Measurements from ENCODE around the gene LRRC32. TPM values are rescaled to one million over a fixed set of nuclear protein-coding genes. Genes with fewer than 3 reads are reported as not detected.

Gene LRRC32
- total and polyA plus RNA-seq, 9 of the 15 experiments (the other 6 are each of a cell fraction or from before 2014, with no cell fraction given): 0.10 to 0.50 (median 0.19) TPM; not detected in 5

DNA sequence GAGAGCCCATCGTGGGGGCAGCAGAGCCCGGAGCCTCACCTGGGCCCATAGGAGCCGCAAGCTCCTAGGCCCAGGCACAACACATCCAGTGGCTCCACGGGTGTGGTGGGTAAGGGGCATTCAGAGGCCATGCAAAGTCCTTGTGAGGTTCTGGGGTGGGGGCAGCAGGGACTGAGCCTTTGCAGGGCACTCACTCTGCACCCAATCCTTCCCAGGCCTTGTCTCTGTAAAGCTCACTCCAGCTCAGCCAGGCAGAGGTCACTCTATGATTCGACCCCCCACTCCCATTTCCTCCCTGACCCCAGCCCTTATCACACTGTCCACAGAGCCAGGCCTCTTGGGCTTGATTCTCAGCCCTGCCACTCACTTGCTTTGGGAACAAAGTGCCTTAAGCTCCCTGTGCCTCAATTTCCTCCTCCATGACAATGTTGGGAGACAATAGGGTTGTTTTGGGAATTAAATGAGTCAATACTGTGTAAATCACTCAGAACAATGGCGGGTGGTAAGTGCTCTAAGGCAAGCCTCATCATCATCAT lies 46.6 kb downstream of the LRRC32 start:
- no peaks in the 10 kb centered on the region for H4K20me1 ChIP-seq (replicated peaks; ENCODE audit: control insufficient read depth, insufficient read depth, low read length)
- no peak overlapping the region for H3K27ac ChIP-seq (ENCODE audit: extremely low read depth, low read depth, low read length)
- intact Hi-C loops (cut with micrococcal nuclease) (no loop called here), in situ Hi-C loops (cut with MboI) (no loop called here)
- no TSS peak for BruUV-seq (replicated peaks)
- H3K9ac ChIP-seq (ENCODE audit: insufficient read depth in 1 of 2, low read depth in 2 of 2, low read length in 2 of 2): peak overlapping the region in 1 of 2 experiments; percentile 56; a peak in 1 of 4 replicates
- WGBS (ENCODE audit: insufficient coverage, low coverage, missing lambda C conversion rate): 35% methylated on average over 6 of the region's 6 CpGs
- no peaks in the 10 kb centered on the region for H3K79me2 ChIP-seq (ENCODE audit: control insufficient read depth, insufficient read depth, low read length)
- no peaks in the 10 kb centered on the region for H3K36me3 ChIP-seq (ENCODE audit: control insufficient read depth, insufficient read depth, low read length)
- peaks cover 14 to 19% of the 10 kb centered on the region in 2 experiments; a peak in 4 of 5 replicates for H3K4me1 ChIP-seq (replicated peaks in 1 of 2; ENCODE audit: control insufficient read depth in 2 of 2, insufficient read depth in 2 of 2, low read length in 2 of 2)
- DNase-seq (ENCODE audit: extremely low read depth in 1 of 4, low spot score in 3 of 4) (no peak), ATAC-seq (peak; percentile 21; the same call in 1 of the 3 replicates), FAIRE-seq (no peak)
- TF ChIP-seq, protein P1, sequence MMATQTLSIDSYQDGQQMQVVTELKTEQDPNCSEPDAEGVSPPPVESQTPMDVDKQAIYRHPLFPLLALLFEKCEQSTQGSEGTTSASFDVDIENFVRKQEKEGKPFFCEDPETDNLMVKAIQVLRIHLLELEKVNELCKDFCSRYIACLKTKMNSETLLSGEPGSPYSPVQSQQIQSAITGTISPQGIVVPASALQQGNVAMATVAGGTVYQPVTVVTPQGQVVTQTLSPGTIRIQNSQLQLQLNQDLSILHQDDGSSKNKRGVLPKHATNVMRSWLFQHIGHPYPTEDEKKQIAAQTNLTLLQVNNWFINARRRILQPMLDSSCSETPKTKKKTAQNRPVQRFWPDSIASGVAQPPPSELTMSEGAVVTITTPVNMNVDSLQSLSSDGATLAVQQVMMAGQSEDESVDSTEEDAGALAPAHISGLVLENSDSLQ (IDR thresholded peaks at IDR 0.05): 0 out of 2 replicates have a peak, but pooled peaks have one; percentile 14
- TF ChIP-seq ETS1 (conservative IDR thresholded peaks at IDR 0.05; ENCODE audit: control insufficient read depth, low read depth, low read length): no peak
- H3K9me1 ChIP-seq (ENCODE audit: control insufficient read depth, insufficient read depth, low read length): no peaks in the 10 kb centered on the region
- H3K4me2 ChIP-seq (ENCODE audit: insufficient read depth, low read length): no peak overlapping the region
- CTCF ChIA-PET (ENCODE audit: low intra/inter-chr PET ratio): no interaction called here
- no peak overlapping the region for H3K4me3 ChIP-seq
- no peaks in the 10 kb centered on the region for H3K27me3 ChIP-seq (ENCODE audit: control insufficient read depth in 2 of 2, insufficient read depth in 2 of 2, low read length in 2 of 2)
- no peak overlapping the region for H2AFZ ChIP-seq (ENCODE audit: low read depth, low read length)
- H3K9me3 ChIP-seq (replicated peaks; ENCODE audit: control insufficient read depth, insufficient read depth, low read depth, low read length): no peaks in the 10 kb centered on the region; the same call in 1 of the 2 replicates
- POLR2A ChIA-PET: interaction anchor here (1.0 kb wide), 1 partner anchor 12 kb away, joined by 3 read pairs; no protein-coding TSS in a partner anchor
